Peyer's patch (tissue), 4 donors: ENCODE data around the gene MTUS2.

ENCODE experiments used
- POLR2A ChIP-seq, 2 donors: fragments of 450-650 bp; IDR thresholded peaks; one replicate each; pipeline ENCODE4 v1.5.1; 2017; ENCODE audit warnings: antibody characterized with exemption in 2 of 2, mild to moderate bottlenecking in 2 of 2, moderate library complexity in 2 of 2
- TF ChIP-seq, protein P1 (sequence below), 6 experiments: fragments of 450-650 bp in 4 of 6; fragments of 200-600 bp in 2 of 6; sonication (generic) in 1 of 6; IDR thresholded peaks; one replicate each; pipeline ENCODE4 v1.5.1; 2017 to 2019; ENCODE audit warnings: antibody characterized with exemption in 6 of 6, mild to moderate bottlenecking in 3 of 6, moderate library complexity in 1 of 6

GRCh38 chr13:29101409-29101808 is 281.3 kb downstream of the MTUS2 start:
- TF ChIP-seq, protein P1, sequence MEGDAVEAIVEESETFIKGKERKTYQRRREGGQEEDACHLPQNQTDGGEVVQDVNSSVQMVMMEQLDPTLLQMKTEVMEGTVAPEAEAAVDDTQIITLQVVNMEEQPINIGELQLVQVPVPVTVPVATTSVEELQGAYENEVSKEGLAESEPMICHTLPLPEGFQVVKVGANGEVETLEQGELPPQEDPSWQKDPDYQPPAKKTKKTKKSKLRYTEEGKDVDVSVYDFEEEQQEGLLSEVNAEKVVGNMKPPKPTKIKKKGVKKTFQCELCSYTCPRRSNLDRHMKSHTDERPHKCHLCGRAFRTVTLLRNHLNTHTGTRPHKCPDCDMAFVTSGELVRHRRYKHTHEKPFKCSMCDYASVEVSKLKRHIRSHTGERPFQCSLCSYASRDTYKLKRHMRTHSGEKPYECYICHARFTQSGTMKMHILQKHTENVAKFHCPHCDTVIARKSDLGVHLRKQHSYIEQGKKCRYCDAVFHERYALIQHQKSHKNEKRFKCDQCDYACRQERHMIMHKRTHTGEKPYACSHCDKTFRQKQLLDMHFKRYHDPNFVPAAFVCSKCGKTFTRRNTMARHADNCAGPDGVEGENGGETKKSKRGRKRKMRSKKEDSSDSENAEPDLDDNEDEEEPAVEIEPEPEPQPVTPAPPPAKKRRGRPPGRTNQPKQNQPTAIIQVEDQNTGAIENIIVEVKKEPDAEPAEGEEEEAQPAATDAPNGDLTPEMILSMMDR (IDR thresholded peaks at IDR 0.05) = no peak
- TF ChIP-seq POLR2A (IDR thresholded peaks at IDR 0.05) = no peak
